ENCODE measurements around the gene KCNQ1.

GRCh38 chr11:2555336-2555735 lies 110.5 kb downstream of the KCNQ1 start:
- TF ChIP-seq POLR2A (IDR thresholded peaks at IDR 0.05) (no peak), CTCF (IDR thresholded peaks at IDR 0.05) (no peak)

Measured in body of pancreas (tissue), 4 donors.